Endothelial cell of umbilical vein (primary cell): ENCODE measurements around the gene UBE2E3. TPM values are rescaled to one million over a fixed set of nuclear protein-coding genes. Genes with fewer than 3 reads are reported as not detected.

Experiments used
- BruUV-seq: library from RNA; stranded (reverse); fragments of 400-500 nt; replicated peaks from 2 replicates; lab custom pipeline; 2021; lab: Mats Ljungman, UMichigan
- CTCF ChIA-PET: fragments of 300-600, 350-600 bp; sonication (Branson Sonifier 250); formaldehyde crosslinking; loops from one replicate; lab custom pipeline; 2021; ENCODE audit warnings: antibody characterized with exemption, inconsistent platforms; lab: Charles Lee
- POLR2A ChIA-PET: fragments of 300-600, 350-600 bp; sonication (Branson Sonifier 250); formaldehyde crosslinking; loops from one replicate; lab custom pipeline; 2021; ENCODE audit warnings: antibody characterized with exemption, inconsistent platforms; lab: Charles Lee
- DNase-seq: peaks from one replicate; pipeline ENCODE4 v3.0.0-alpha.2; 2011; ENCODE audit warnings: low read depth, low spot score
- FAIRE-seq: peaks from 2 replicates; lab custom pipeline; 2011; peaks lifted over from hg19 to GRCh38; lab: Jason Lieb, UNC
- H2AFZ ChIP-seq: 2 replicates; pipeline ENCODE4 v1.6.0; 2012; ENCODE audit warnings: low read depth, low read length, control low read depth, inconsistent platforms
- H3K27ac ChIP-seq: 2 replicates; pipeline ENCODE4 v1.5.1; 2011; ENCODE audit warnings: low read depth, mild to moderate bottlenecking, control low read depth, low read length, moderate library complexity; ENCODE audit not compliant: insufficient read depth
- H3K27me3 ChIP-seq, 2 experiments: 2 replicates each; pipeline versions ENCODE4 v1.6.0 to v1.6.1; 2011; ENCODE audit warnings: low read length in 2 of 2, mixed read lengths in 1 of 2; ENCODE audit not compliant: control insufficient read depth in 2 of 2, insufficient read depth in 2 of 2
- H3K36me3 ChIP-seq, 2 experiments: 2 replicates in 1 of 2; 3 replicates in 1 of 2; pipeline ENCODE4 v1.5.1; 2011; ENCODE audit warnings: low read length in 2 of 2, mild to moderate bottlenecking in 1 of 2, moderate library complexity in 1 of 2; ENCODE audit not compliant: control insufficient read depth in 2 of 2, insufficient read depth in 2 of 2; ENCODE audit errors: extremely low read depth in 1 of 2
- H3K4me1 ChIP-seq: 3 replicates; pipeline ENCODE4 v1.5.1; 2011; ENCODE audit warnings: mild to moderate bottlenecking, low read length; ENCODE audit not compliant: control insufficient read depth, insufficient read depth; ENCODE audit errors: extremely low read depth
- H3K4me2 ChIP-seq: 2 replicates; pipeline ENCODE4 v1.6.1; 2011; ENCODE audit warnings: low read length, control low read depth, mixed read lengths; ENCODE audit not compliant: insufficient read depth
- H3K4me3 ChIP-seq, 3 experiments: fragments of 200-600 bp in 1 of 3; sonication (generic), shearing (Covaris generic) in 1 of 3; replicated peaks in 1 of 3; 2 replicates each; pipeline ENCODE4 v1.5.1; 2011 to 2016; ENCODE audit warnings: control low read depth in 3 of 3, low read length in 3 of 3, mild to moderate bottlenecking in 2 of 3, inconsistent platforms in 1 of 3, low read depth in 1 of 3, moderate library complexity in 1 of 3; ENCODE audit not compliant: insufficient read depth in 1 of 3
- H3K79me2 ChIP-seq: 2 replicates; pipeline ENCODE4 v1.6.0; 2012; ENCODE audit warnings: low read length, inconsistent platforms; ENCODE audit not compliant: control insufficient read depth, insufficient read depth
- H3K9ac ChIP-seq: replicated peaks from 2 replicates; pipeline ENCODE3; 2011; ENCODE audit warnings: low read length, control low read depth; ENCODE audit not compliant: insufficient read depth; ENCODE audit errors: extremely low read depth
- H3K9me1 ChIP-seq: replicated peaks from 3 replicates; pipeline ENCODE4 v1.6.0; 2011; ENCODE audit warnings: mild to moderate bottlenecking, low read length; ENCODE audit not compliant: control insufficient read depth, insufficient read depth; ENCODE audit errors: extremely low read depth
- H3K9me3 ChIP-seq: replicated peaks from 2 replicates; pipeline ENCODE4 v1.5.1; 2012; ENCODE audit warnings: low read length, inconsistent platforms; ENCODE audit not compliant: control insufficient read depth, insufficient read depth
- H4K20me1 ChIP-seq: replicated peaks from 2 replicates; pipeline ENCODE3; 2011; ENCODE audit warnings: mild to moderate bottlenecking, low read length; ENCODE audit not compliant: control insufficient read depth, insufficient read depth; ENCODE audit errors: extremely low read depth
- EZH2 ChIP-seq: IDR thresholded peaks from 2 replicates; pipeline ENCODE4 v1.6.1; 2012; ENCODE audit warnings: borderline replicate concordance, low read depth, mild to moderate bottlenecking, moderate library complexity, low read length, inconsistent platforms; ENCODE audit not compliant: severe bottlenecking
- FOS ChIP-seq: IDR thresholded peaks from 2 replicates; pipeline ENCODE4 v1.6.1; 2011; ENCODE audit warnings: mild to moderate bottlenecking, low read length, moderate library complexity, borderline replicate concordance; ENCODE audit not compliant: insufficient read depth
- GATA2 ChIP-seq: IDR thresholded peaks from 2 replicates; pipeline ENCODE4 v1.7.0; 2011; ENCODE audit warnings: low read depth, mild to moderate bottlenecking, moderate library complexity, mixed read lengths, low read length; ENCODE audit not compliant: insufficient read length, insufficient read depth
- JUN ChIP-seq: IDR thresholded peaks from 2 replicates; pipeline ENCODE4 v1.6.1; 2011; ENCODE audit warnings: borderline replicate concordance, low read depth; ENCODE audit not compliant: insufficient read length, insufficient read depth
- MYC ChIP-seq: IDR thresholded peaks from one replicate; pipeline ENCODE4 v1.6.1; 2011; ENCODE audit warnings: mild to moderate bottlenecking, low read depth, low read length
- POLR2A ChIP-seq: IDR thresholded peaks from 2 replicates; pipeline ENCODE4 v1.6.1; 2012; ENCODE audit warnings: low read depth, mild to moderate bottlenecking, control low read depth, low read length
- POLR2AphosphoS5 ChIP-seq: IDR thresholded peaks from 2 replicates; pipeline ENCODE4 v1.6.1; 2012; ENCODE audit warnings: low read depth, mild to moderate bottlenecking, control low read depth, low read length, moderate library complexity; ENCODE audit not compliant: insufficient read depth
- dilution Hi-C: fragments of 300-500 bp; cut with MboI; formaldehyde crosslinking; loops from one replicate; pipeline ENCODE4 v1.15.0; 2019; ENCODE audit warnings: low sequenced_read_pairs; ENCODE audit not compliant: extremely low pct_ligation_motif_present
- intact Hi-C: fragments of 100-400 bp; cut with micrococcal nuclease; formaldehyde crosslinking; loops from one replicate; pipeline ENCODE4 v1.10.0; 2022
- polyA plus RNA-seq, 4 experiments: library from polyadenylated mRNA; depleted of rRNA in 3 of 4; stranded (reverse) in 3 of 4; unstranded in 1 of 4; fragments of >200 nt; gene quantifications; 2 replicates each; pipeline versions ENCODE4 v1.2.1 to v1.2.3, GENCODE V29; 2011 to 2012; ENCODE audit warnings: missing spikeins in 1 of 4
- total RNA-seq: library from RNA; stranded (reverse); gene quantifications from 2 replicates; pipeline ENCODE4 v1.2.3, GENCODE V29; 2021
- TF ChIP-seq, protein P1 (sequence below), 2 donors: IDR thresholded peaks; 1 replicate in 1 of 2; 2 replicates in 1 of 2; pipeline ENCODE4 v1.5.1; 2011; ENCODE audit warnings: low read length in 2 of 2, mild to moderate bottlenecking in 2 of 2, moderate library complexity in 2 of 2, control low read depth in 1 of 2, inconsistent platforms in 1 of 2, low read depth in 1 of 2; ENCODE audit not compliant: insufficient read depth in 1 of 2; ENCODE audit errors: extremely low read depth in 1 of 2
- TF ChIP-seq, protein P2 (sequence below): IDR thresholded peaks from 2 replicates; pipeline ENCODE4 v1.6.1; 2011; ENCODE audit not compliant: insufficient read depth, insufficient read length

UBE2E3 gene
- total and polyA plus RNA-seq, 2 donors (not counting 3 experiments of a cell fraction or from before 2014, with no cell fraction given), result 81.5 to 107 TPM

DNA sequence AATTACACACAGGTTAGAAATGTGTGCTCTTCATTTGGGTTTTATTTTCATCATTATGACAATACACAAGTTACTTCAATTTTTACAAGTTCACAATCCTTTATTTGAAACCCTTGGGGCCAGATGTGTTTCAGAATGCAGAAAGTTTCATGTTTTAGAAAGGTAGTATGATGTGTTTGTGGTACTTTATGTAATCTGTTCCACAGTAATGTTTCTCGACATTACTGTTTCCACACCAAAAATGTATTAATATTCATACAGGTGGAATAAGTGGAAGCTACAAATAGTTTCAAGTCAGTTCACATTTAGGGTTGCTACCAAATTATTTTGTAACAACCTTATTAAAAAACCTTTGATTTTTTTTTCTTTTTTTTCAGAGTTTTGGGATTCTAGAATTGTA lies 10.4 kb downstream of the UBE2E3 start:
- no TSS peak for BruUV-seq
- Histone ChIP-seq H3K4me1 (peaks cover 5% of the 10 kb centered on the region), H3K4me3 (no peak overlapping the region), H3K36me3 (no peaks in the 10 kb centered on the region), H3K9me1 (peaks cover 3% of the 10 kb centered on the region), H3K79me2 (peaks cover 86% of the 10 kb centered on the region), H3K9ac (no peak overlapping the region), H3K27ac (no peak overlapping the region), H4K20me1 (peaks cover 8% of the 10 kb centered on the region), H2AFZ (no peak overlapping the region), H3K27me3 (no peaks in the 10 kb centered on the region), H3K4me2 (no peak overlapping the region), H3K9me3 (no peaks in the 10 kb centered on the region)
- dilution Hi-C loops (no loop called here), intact Hi-C loops (no loop called here)
- CTCF ChIA-PET, result interaction anchor here (5.2 kb wide), 1 partner anchor 11 kb away, joined by 33 read pairs; the partner anchor contains the start of gene UBE2E3
- FAIRE-seq (no peak), DNase-seq (no peak)
- TF ChIP-seq MYC, result no peak
- no peak for TF ChIP-seq POLR2A
- TF ChIP-seq, protein P1, sequence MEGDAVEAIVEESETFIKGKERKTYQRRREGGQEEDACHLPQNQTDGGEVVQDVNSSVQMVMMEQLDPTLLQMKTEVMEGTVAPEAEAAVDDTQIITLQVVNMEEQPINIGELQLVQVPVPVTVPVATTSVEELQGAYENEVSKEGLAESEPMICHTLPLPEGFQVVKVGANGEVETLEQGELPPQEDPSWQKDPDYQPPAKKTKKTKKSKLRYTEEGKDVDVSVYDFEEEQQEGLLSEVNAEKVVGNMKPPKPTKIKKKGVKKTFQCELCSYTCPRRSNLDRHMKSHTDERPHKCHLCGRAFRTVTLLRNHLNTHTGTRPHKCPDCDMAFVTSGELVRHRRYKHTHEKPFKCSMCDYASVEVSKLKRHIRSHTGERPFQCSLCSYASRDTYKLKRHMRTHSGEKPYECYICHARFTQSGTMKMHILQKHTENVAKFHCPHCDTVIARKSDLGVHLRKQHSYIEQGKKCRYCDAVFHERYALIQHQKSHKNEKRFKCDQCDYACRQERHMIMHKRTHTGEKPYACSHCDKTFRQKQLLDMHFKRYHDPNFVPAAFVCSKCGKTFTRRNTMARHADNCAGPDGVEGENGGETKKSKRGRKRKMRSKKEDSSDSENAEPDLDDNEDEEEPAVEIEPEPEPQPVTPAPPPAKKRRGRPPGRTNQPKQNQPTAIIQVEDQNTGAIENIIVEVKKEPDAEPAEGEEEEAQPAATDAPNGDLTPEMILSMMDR (IDR thresholded peaks at IDR 0.05; ENCODE audit: extremely low read depth in 1 of 2, insufficient read depth in 1 of 2, low read depth in 1 of 2, low read length in 2 of 2), result no peak
- no peak for TF ChIP-seq EZH2
- no peak for TF ChIP-seq FOS
- TF ChIP-seq POLR2AphosphoS5, result no peak
- no peak for TF ChIP-seq JUN
- no peak for TF ChIP-seq GATA2
- TF ChIP-seq, protein P2, sequence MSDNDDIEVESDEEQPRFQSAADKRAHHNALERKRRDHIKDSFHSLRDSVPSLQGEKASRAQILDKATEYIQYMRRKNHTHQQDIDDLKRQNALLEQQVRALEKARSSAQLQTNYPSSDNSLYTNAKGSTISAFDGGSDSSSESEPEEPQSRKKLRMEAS, result no peak
- POLR2A ChIA-PET, result no interaction called here
